Heart left ventricle (tissue), 16 donors: Measurements from ENCODE around the gene ACBD7. TPM values are rescaled to one million over a fixed set of nuclear protein-coding genes. Genes with fewer than 3 reads are reported as not detected.

Experiments used
- ATAC-seq, 4 donors: fragments of 200-7000 bp; cut with Tn5 transposase; one replicate each; pipeline ENCODE4 v1.9.1; 2020 to 2022; ENCODE audit warnings: moderate library complexity in 4 of 4, mild to moderate bottlenecking in 3 of 4, moderate number of reproducible peaks in 1 of 4
- DNase-seq, 5 donors: peaks; one replicate each; pipeline ENCODE4 v3.0.0-alpha.2; 2020
- H3K27ac ChIP-seq, 12 donors: fragments of 200-600 bp; sonication (generic) in 4 of 12; one replicate each; pipeline versions ENCODE4 v1.5.0 to v1.8.0; 2016 to 2022; ENCODE audit warnings: mild to moderate bottlenecking in 2 of 12
- H3K27me3 ChIP-seq, 9 donors: fragments of 200-600 bp; sonication (generic) in 2 of 9; one replicate each; pipeline versions ENCODE4 v1.5.1 to v1.8.0; 2016 to 2022; ENCODE audit warnings: mild to moderate bottlenecking in 3 of 9
- H3K36me3 ChIP-seq, 9 donors: fragments of 200-600 bp; sonication (generic) in 2 of 9; one replicate each; pipeline versions ENCODE4 v1.5.0 to v1.8.0; 2018 to 2022; ENCODE audit warnings: mild to moderate bottlenecking in 2 of 9
- H3K4me1 ChIP-seq, 12 donors: fragments of 200-600 bp; sonication (generic) in 4 of 12; one replicate each; pipeline versions ENCODE4 v1.5.0 to v1.8.0; 2016 to 2022; ENCODE audit warnings: mild to moderate bottlenecking in 3 of 12
- H3K4me3 ChIP-seq, 12 donors: fragments of 200-600 bp; sonication (generic) in 4 of 12; one replicate each; pipeline versions ENCODE4 v1.5.0 to v1.8.0; 2017 to 2022; ENCODE audit warnings: mild to moderate bottlenecking in 9 of 12, moderate library complexity in 4 of 12
- H3K9me3 ChIP-seq, 12 donors: fragments of 200-600 bp; sonication (generic) in 4 of 12; one replicate each; pipeline versions ENCODE4 v1.5.0 to v1.8.0; 2016 to 2022; ENCODE audit warnings: mild to moderate bottlenecking in 1 of 12
- CTCF ChIP-seq, 12 donors: fragments of 200-600 bp; sonication (generic) in 4 of 12; IDR thresholded peaks; one replicate each; pipeline versions ENCODE4 v1.5.0 to v1.8.0; 2018 to 2022; ENCODE audit warnings: antibody characterized with exemption in 12 of 12, mild to moderate bottlenecking in 5 of 12
- POLR2A ChIP-seq, 2 donors: fragments of 450-650 bp; IDR thresholded peaks; one replicate each; pipeline ENCODE4 v1.6.1; 2017; ENCODE audit warnings: antibody characterized with exemption in 2 of 2, mild to moderate bottlenecking in 2 of 2, moderate library complexity in 2 of 2
- WGBS, 4 donors: extraction: QIAGEN DNeasy Blood & Tissue Kit in 2 of 4; methylation state at CpG; one replicate each; pipeline versions ENCODE4 v1.1.5 to v1.1.7; 2013 to 2018; 5-methylcytosine and 5-hydroxymethylcytosine counted together
- intact Hi-C, 10 donors: fragments of 100-400 bp; cut with DNase I; formaldehyde crosslinking; loops; one replicate each; pipeline versions ENCODE4 v1.11.1 to v1.14.2; 2022
- polyA plus RNA-seq, 2 donors: library from polyadenylated mRNA; stranded (reverse); fragments of 200-250 nt; gene quantifications; one replicate each; pipeline ENCODE4 v1.2.3, GENCODE V29; 2013
- total RNA-seq, 9 donors: library from RNA; depleted of rRNA in 2 of 9; stranded (reverse); fragments of >200 nt in 2 of 9; fragmentation: NEBNext Ultra II Directional in 3 of 9; extraction: Animal tissue kit (Norgen Biotek cat#: 25700) in 3 of 9; gene quantifications; one replicate each; pipeline versions ENCODE4 v1.1.0 to v1.2.4, GENCODE V29; 2016 to 2023
- donor health status: ischemic (EF 13 %, LVEDD 7.1; RV severe dilation, severe dysfunction).
- donor health status: healthy with polysubstance abuse.
- donor health status: DM: no; HTN: yes; CAD: no.
- donor health status: DM: no; HTN: no; CAD: no.
- donor health status: ischemic (EF 25% LVEDD 6.9; RV normal size, moderate dysfunction).
- donor health status: ischemic (EF 25% LVEDD 5.7; RV mildly dilated, moderate dysfunction).
- donor health status: healthy.
- donor health status: DM: yes; HTN: yes; CAD: no.
- donor health status: ischemic (EF 35%, LVEDD 5.7; RV mildly dilated, moderate dysfunction).
- donor health status: nonischemic (EF 11% LVEDD 7.7; RV severe dilation, severe dysfunction).
- donor health status: DM: yes; HTN: yes; CAD: no.
- donor health status: PGD.
- donor health status: ischemic (EF 29% LVEDD 5.4; RV normal size, mild dysfunction).
- donor health status: nonischemic (EF 23%, LVEDD 6.1; RV moderate dilation, normal function).

ACBD7 gene
- total and polyA plus RNA-seq, 11 donors = 0.08 to 1.1 TPM; not detected in 9

GRCh38 chr10:15097011-15097812 is 8.6 kb upstream of the ACBD7 start, which contains the start of gene RPP38:
Gene RPP38 (plus strand): TSS chr10:15097355. CDS start chr10:15103315, 5,960 bp downstream.
- H3K27ac ChIP-seq = peak within 1 kb of the TSS; percentile 85 to 100 (median 95)
- peak; percentile 95 to 99 (median 97) for DNase-seq
- peaks cover 2 to 31% (median 19%) of the 10 kb centered on the region in 12 donors for H3K4me1 ChIP-seq
- 0% methylated on average over 43 to 84 of the region's 84 CpGs for WGBS, 4 donors
- peaks cover 0 to 16% (median 5%) of the 10 kb centered on the region in 9 donors for H3K36me3 ChIP-seq
- intact Hi-C loops = loop anchor here in 8 of 10 donors (2.0 to 10.0 kb wide), 6 partner anchors 70 to 492 kb away; partner anchors contain the start of genes MEIG1 (in 8 of the 8), DCLRE1C (in 2 of the 8), NMT2 (in 2 of the 8) and SUV39H2 (in 1 of the 8)
- peak; percentile 97 to 99 (median 98) for ATAC-seq
- no peaks in the 10 kb centered on the region for H3K9me3 ChIP-seq
- TF ChIP-seq POLR2A (IDR thresholded peaks at IDR 0.05) (peak in 1 of 2 donors; percentile 78), CTCF (IDR thresholded peaks at IDR 0.05) (peak in 1 of 12 donors; percentile 3)
- peaks cover 0 to 3% (median 0%) of the 10 kb centered on the region in 9 donors for H3K27me3 ChIP-seq
- H3K4me3 ChIP-seq = peak within 1 kb of the TSS; percentile 63 to 97 (median 88)

GRCh38 chr10:15096661-15097010 is 8.1 kb upstream of the ACBD7 start:
- H3K9me3 ChIP-seq = no peaks in the 10 kb centered on the region
- peaks cover 2 to 31% (median 19%) of the 10 kb centered on the region in 12 donors for H3K4me1 ChIP-seq
- TF ChIP-seq CTCF (IDR thresholded peaks at IDR 0.05) (no peak), POLR2A (IDR thresholded peaks at IDR 0.05) (no peak)
- ATAC-seq = peak in 3 of 4 donors; percentile 6 to 35 (median 30)
- DNase-seq = no peak
- peaks cover 0 to 10% (median 2%) of the 10 kb centered on the region in 9 donors for H3K36me3 ChIP-seq
- H3K4me3 ChIP-seq = peak overlapping the region; percentile 63 to 97 (median 88)
- 0 to 4% (median 3%) methylated on average over 11 of the region's 11 CpGs for WGBS, 4 donors
- H3K27ac ChIP-seq = peak overlapping the region; percentile 85 to 100 (median 95)
- intact Hi-C loops = loop anchor here in 8 of 10 donors (2.0 to 10.0 kb wide), 6 partner anchors 71 to 492 kb away; partner anchors contain the start of genes MEIG1 (in 8 of the 8), DCLRE1C (in 2 of the 8), NMT2 (in 2 of the 8) and SUV39H2 (in 1 of the 8)
- peaks cover 0 to 3% (median 0%) of the 10 kb centered on the region in 9 donors for H3K27me3 ChIP-seq

- Histone ChIP-seq H3K36me3 (no peaks in the 10 kb centered on the region), H3K27ac (no peak overlapping the region), H3K27me3 (peaks cover 0 to 13% (median 0%) of the 10 kb centered on the region in 9 donors), H3K4me3 (no peak overlapping the region), H3K9me3 (no peaks in the 10 kb centered on the region), H3K4me1 (peaks cover 0 to 19% (median 9%) of the 10 kb centered on the region in 12 donors)
- 81 to 91% (median 88%) methylated on average over 15 to 16 of the region's 16 CpGs for WGBS, 4 donors
- no peak for ATAC-seq
- no peak for TF ChIP-seq POLR2A (IDR thresholded peaks at IDR 0.05)
- TF ChIP-seq CTCF (IDR thresholded peaks at IDR 0.05) = no peak
- intact Hi-C loops = loop anchor here in 4 of 10 donors (10.0 kb wide), 3 partner anchors 138 to 488 kb away; partner anchors contain the start of genes DCLRE1C (in 2 of the 4), MEIG1 (in 2 of the 4) and SUV39H2 (in 1 of the 4)
- no peak for DNase-seq
These were observed 4.4 kb upstream of the ACBD7 start for GRCh38 chr10:15092855-15093408.
